Neural crest cell (in vitro differentiated cells): ENCODE results near the gene HAUS5. TPM values are rescaled to one million over a fixed set of nuclear protein-coding genes. Genes with fewer than 3 reads are reported as not detected.

Experiments used
- DNase-seq: peaks from one replicate; pipeline ENCODE4 v3.0.0; 2021; ENCODE audit warnings: low read depth, mixed read lengths, low spot score
- H3K27ac Mint-ChIP-seq: one replicate; pipeline ENCODE4 v1.8.0; 2021; ENCODE audit warnings: mild to moderate bottlenecking, mixed read lengths; ENCODE audit not compliant: unreplicated experiment
- H3K27me3 Mint-ChIP-seq: 2 replicates; pipeline ENCODE4 v1.8.0; 2021; ENCODE audit warnings: low read depth, mild to moderate bottlenecking, mixed read lengths
- H3K36me3 Mint-ChIP-seq: 2 replicates; pipeline ENCODE4 v1.8.0; 2021; ENCODE audit warnings: low read depth, mild to moderate bottlenecking, mixed read lengths
- H3K4me1 Mint-ChIP-seq: 2 replicates; pipeline ENCODE4 v1.8.0; 2021; ENCODE audit warnings: mixed read lengths
- H3K4me3 Mint-ChIP-seq: one replicate; pipeline ENCODE4 v1.8.0; 2021; ENCODE audit warnings: mild to moderate bottlenecking, mixed read lengths
- H3K9me3 Mint-ChIP-seq: 2 replicates; pipeline ENCODE4 v1.8.0; 2021; ENCODE audit warnings: mixed read lengths
- total RNA-seq: library from RNA; stranded (reverse); gene quantifications from 2 replicates; pipeline ENCODE4 v1.2.1, GENCODE V29; 2021
- TF ChIP-seq, protein P1 (sequence below): fragments of 200-600 bp; sonication (generic); conservative IDR thresholded peaks from 2 replicates; pipeline ENCODE4 v1.5.0; 2021; ENCODE audit warnings: antibody characterized with exemption, mild to moderate bottlenecking

HAUS5 gene
- total RNA-seq, 1 donor from 2014 or later = 55.9 TPM

DNA sequence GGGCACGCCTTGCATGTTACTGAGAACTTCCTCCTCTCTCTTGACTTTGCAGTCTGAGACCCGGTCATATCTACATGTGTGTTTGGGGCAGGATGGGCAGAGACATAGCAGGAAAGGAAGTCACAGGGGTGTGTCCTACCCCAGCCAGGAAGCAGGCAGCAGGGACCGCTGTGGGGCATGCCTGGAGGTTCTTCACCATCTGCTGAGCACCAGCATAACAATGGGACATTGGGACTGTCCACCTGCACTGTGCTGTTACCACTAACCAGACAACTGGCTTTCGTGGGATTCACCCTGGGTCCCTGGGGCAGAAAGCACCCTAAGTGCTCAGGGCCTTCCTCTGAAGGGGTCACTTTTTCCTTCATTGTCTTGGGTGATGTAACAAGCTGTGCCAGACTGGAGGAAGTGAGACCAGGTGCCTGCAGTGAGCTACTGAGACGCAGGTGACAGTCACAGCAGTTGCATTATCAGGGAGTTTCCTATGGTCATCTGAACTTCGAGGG lies 2.6 kb upstream of the HAUS5 start:
- TF ChIP-seq, protein P1, sequence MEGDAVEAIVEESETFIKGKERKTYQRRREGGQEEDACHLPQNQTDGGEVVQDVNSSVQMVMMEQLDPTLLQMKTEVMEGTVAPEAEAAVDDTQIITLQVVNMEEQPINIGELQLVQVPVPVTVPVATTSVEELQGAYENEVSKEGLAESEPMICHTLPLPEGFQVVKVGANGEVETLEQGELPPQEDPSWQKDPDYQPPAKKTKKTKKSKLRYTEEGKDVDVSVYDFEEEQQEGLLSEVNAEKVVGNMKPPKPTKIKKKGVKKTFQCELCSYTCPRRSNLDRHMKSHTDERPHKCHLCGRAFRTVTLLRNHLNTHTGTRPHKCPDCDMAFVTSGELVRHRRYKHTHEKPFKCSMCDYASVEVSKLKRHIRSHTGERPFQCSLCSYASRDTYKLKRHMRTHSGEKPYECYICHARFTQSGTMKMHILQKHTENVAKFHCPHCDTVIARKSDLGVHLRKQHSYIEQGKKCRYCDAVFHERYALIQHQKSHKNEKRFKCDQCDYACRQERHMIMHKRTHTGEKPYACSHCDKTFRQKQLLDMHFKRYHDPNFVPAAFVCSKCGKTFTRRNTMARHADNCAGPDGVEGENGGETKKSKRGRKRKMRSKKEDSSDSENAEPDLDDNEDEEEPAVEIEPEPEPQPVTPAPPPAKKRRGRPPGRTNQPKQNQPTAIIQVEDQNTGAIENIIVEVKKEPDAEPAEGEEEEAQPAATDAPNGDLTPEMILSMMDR = no peak
- no peak overlapping the region for H3K4me3 Mint-ChIP-seq
- H3K9me3 Mint-ChIP-seq = peaks cover 9% of the 10 kb centered on the region
- no peaks in the 10 kb centered on the region for H3K27me3 Mint-ChIP-seq
- peaks cover 11% of the 10 kb centered on the region for H3K4me1 Mint-ChIP-seq
- H3K27ac Mint-ChIP-seq = no peak overlapping the region
- no peaks in the 10 kb centered on the region for H3K36me3 Mint-ChIP-seq
- DNase-seq = no peak

DNA sequence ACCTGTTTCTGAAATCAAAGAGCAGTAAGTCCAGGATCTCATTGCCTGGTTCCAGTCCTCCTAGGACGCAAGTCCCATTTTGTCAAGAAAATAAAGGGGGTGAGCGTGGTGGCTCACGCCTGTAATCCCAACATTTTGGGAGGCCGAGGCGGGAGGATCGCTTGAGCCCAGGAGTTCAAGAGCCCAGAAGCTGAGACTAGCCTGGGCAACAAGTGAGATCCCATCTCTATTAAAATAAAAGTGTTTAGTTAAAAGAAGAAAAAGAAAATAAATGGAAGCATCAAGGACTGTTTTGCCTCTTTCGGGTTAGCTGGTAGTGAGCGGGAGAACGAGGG lies 344 bp upstream of the HAUS5 start:
- no peak overlapping the region for H3K27ac Mint-ChIP-seq
- peaks cover 11% of the 10 kb centered on the region for H3K4me1 Mint-ChIP-seq
- DNase-seq = no peak
- peaks cover 9% of the 10 kb centered on the region for H3K9me3 Mint-ChIP-seq
- H3K36me3 Mint-ChIP-seq = peaks cover 3% of the 10 kb centered on the region
- peak overlapping the region; percentile 92 for H3K4me3 Mint-ChIP-seq
- TF ChIP-seq, protein P1 = no peak
- no peaks in the 10 kb centered on the region for H3K27me3 Mint-ChIP-seq

DNA sequence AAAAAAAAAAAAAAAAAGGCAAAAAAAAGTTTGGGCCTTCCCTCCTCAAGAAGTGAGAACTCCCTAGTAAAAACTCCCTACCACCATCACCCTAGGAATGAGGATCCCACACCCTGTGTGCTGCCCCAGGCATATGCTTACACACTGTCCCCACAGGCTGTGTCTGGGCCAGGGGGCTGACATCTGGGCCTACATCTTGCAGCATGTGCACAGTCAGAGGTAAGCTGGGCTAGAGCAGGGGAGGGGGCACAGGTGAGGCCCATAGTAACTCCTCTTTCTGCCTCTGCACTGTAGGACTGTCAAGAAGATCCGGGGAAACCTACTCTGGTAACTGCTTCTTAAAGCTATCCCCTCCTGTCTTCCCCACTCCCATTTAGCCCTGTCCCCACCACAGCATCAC lies 1.0 kb downstream of the HAUS5 start:
- no peak for DNase-seq
- H3K9me3 Mint-ChIP-seq = peaks cover under 1% of the 10 kb centered on the region
- no peaks in the 10 kb centered on the region for H3K27me3 Mint-ChIP-seq
- peaks cover 3% of the 10 kb centered on the region for H3K36me3 Mint-ChIP-seq
- H3K4me3 Mint-ChIP-seq = peak overlapping the region; percentile 92
- TF ChIP-seq, protein P1 = no peak
- H3K4me1 Mint-ChIP-seq = peaks cover 11% of the 10 kb centered on the region
- H3K27ac Mint-ChIP-seq = peak overlapping the region; percentile 6

DNA sequence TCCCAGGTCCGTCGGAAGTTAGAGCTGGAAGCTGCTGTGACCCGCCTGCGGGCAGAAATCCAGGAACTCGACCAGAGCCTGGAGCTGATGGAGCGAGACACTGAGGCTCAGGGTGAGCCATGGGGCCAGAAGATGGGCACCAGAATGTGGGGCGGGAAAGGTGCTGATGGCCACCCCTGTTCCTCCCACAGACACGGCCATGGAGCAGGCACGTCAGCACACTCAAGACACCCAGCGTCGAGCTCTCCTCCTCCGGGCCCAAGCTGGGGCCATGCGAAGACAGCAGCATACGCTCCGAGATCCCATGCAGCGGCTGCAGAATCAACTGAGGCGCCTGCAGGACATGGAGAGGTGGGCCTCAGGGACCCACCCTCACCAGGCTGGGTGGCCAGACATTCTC lies 2.5 kb downstream of the HAUS5 start:
- no peak for DNase-seq
- H3K36me3 Mint-ChIP-seq = peaks cover 3% of the 10 kb centered on the region
- no peaks in the 10 kb centered on the region for H3K9me3 Mint-ChIP-seq
- H3K27ac Mint-ChIP-seq = no peak overlapping the region
- H3K4me1 Mint-ChIP-seq = peaks cover 11% of the 10 kb centered on the region
- TF ChIP-seq, protein P1 = no peak
- H3K27me3 Mint-ChIP-seq = no peaks in the 10 kb centered on the region
- H3K4me3 Mint-ChIP-seq = peak overlapping the region; percentile 54

DNA sequence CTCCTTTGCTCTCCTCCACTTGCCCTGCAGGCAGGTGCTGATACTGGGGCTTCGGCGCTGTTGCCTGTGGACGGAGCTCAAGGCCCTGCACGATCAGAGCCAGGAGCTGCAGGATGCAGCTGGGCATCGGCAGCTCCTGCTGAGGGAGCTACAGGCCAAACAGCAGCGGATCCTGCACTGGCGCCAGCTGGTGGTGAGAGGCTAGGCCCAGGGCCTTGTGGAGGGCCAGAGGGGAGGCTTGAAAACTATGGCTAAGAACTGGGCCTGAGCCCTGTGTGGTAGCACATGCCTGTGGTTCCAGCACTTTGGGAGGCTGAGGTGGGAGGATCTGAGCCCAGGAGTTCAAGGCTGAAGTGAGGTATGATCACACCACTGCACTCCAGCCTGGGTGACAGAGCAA lies 6.3 kb downstream of the HAUS5 start:
- peaks cover under 1% of the 10 kb centered on the region for H3K4me1 Mint-ChIP-seq
- TF ChIP-seq, protein P1 = no peak
- no peak for DNase-seq
- peaks cover 3% of the 10 kb centered on the region for H3K36me3 Mint-ChIP-seq
- H3K27me3 Mint-ChIP-seq = no peaks in the 10 kb centered on the region
- no peak overlapping the region for H3K4me3 Mint-ChIP-seq
- no peaks in the 10 kb centered on the region for H3K9me3 Mint-ChIP-seq
- H3K27ac Mint-ChIP-seq = no peak overlapping the region
